Measurements from ENCODE around the gene LRRN3.

The LRRN3 gene

GRCh38 chr7:111053035-111053434, 37.9 kb upstream of the LRRN3 start:
- DNase-seq (ENCODE audit: low read depth in 1 of 2, low spot score in 1 of 2) = no peak
- TF ChIP-seq GABPA (IDR thresholded peaks at IDR 0.05; ENCODE audit: low read depth) (no peak), POLR2AphosphoS5 (IDR thresholded peaks at IDR 0.05; ENCODE audit: low read depth) (no peak), CTCF (IDR thresholded peaks at IDR 0.05; ENCODE audit: insufficient read depth, low read length) (no peak), REST (IDR thresholded peaks at IDR 0.05; ENCODE audit: insufficient replicate concordance, low read depth) (no peak), SPI1 (IDR thresholded peaks at IDR 0.05; ENCODE audit: borderline replicate concordance, low read depth) (no peak)
- Histone ChIP-seq H3K27ac (replicated peaks) (no peak overlapping the region), H3K27me3 (ENCODE audit: insufficient read depth, poor library complexity, severe bottlenecking) (no peaks in the 10 kb centered on the region), H3K4me3 (replicated peaks; ENCODE audit: insufficient read depth, low read length) (no peak overlapping the region)

- no peak overlapping the region for H3K4me3 ChIP-seq (replicated peaks; ENCODE audit: insufficient read depth, low read length)
- no peak overlapping the region for H3K27ac ChIP-seq (replicated peaks)
- no peak for DNase-seq (ENCODE audit: low read depth in 1 of 2, low spot score in 1 of 2)
- H3K27me3 ChIP-seq (ENCODE audit: insufficient read depth, poor library complexity, severe bottlenecking) = no peaks in the 10 kb centered on the region
- TF ChIP-seq GABPA (IDR thresholded peaks at IDR 0.05; ENCODE audit: low read depth) = no peak
- no peak for TF ChIP-seq REST (IDR thresholded peaks at IDR 0.05; ENCODE audit: insufficient replicate concordance, low read depth)
- no peak for TF ChIP-seq SPI1 (IDR thresholded peaks at IDR 0.05; ENCODE audit: borderline replicate concordance, low read depth)
- no peak for TF ChIP-seq CTCF (IDR thresholded peaks at IDR 0.05; ENCODE audit: insufficient read depth, low read length)
- TF ChIP-seq POLR2AphosphoS5 (IDR thresholded peaks at IDR 0.05; ENCODE audit: low read depth) = no peak
Observed at GRCh38 chr7:111056371-111056770, 34.6 kb upstream of the LRRN3 start.

GRCh38 chr7:111057066-111057465, 33.9 kb upstream of the LRRN3 start:
- H3K27me3 ChIP-seq (ENCODE audit: insufficient read depth, poor library complexity, severe bottlenecking) = no peaks in the 10 kb centered on the region
- no peak overlapping the region for H3K27ac ChIP-seq (replicated peaks)
- DNase-seq (ENCODE audit: low read depth in 1 of 2, low spot score in 1 of 2) = no peak
- TF ChIP-seq CTCF (IDR thresholded peaks at IDR 0.05; ENCODE audit: insufficient read depth, low read length) = no peak
- TF ChIP-seq GABPA (IDR thresholded peaks at IDR 0.05; ENCODE audit: low read depth) = no peak
- no peak for TF ChIP-seq SPI1 (IDR thresholded peaks at IDR 0.05; ENCODE audit: borderline replicate concordance, low read depth)
- TF ChIP-seq REST (IDR thresholded peaks at IDR 0.05; ENCODE audit: insufficient replicate concordance, low read depth) = no peak
- TF ChIP-seq POLR2AphosphoS5 (IDR thresholded peaks at IDR 0.05; ENCODE audit: low read depth) = no peak
- no peak overlapping the region for H3K4me3 ChIP-seq (replicated peaks; ENCODE audit: insufficient read depth, low read length)

Data from HL-60 (cell line).